ENCODE results near the gene GNS.

The GNS gene

DNA sequence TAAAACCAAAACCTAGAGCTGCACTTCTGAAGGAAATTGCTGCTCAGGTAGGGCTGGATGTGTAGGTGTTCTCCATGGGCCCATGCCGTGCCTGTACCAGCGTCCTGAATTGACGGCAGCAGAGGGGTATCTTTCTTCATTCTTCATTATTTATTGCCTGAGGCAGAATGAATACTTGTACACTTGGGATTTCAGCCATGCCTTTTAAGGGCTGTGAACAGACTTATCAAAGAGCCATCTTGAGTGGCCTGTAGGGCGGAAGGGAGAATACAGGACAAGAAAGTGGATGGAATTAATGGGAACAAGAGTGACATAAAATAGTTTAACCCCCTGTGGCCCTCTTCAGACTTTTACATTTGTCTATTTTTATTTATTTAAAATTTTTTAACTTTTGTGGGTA is 87.5 kb downstream of the GNS start:
- DNase-seq = peak; percentile 73

DNA sequence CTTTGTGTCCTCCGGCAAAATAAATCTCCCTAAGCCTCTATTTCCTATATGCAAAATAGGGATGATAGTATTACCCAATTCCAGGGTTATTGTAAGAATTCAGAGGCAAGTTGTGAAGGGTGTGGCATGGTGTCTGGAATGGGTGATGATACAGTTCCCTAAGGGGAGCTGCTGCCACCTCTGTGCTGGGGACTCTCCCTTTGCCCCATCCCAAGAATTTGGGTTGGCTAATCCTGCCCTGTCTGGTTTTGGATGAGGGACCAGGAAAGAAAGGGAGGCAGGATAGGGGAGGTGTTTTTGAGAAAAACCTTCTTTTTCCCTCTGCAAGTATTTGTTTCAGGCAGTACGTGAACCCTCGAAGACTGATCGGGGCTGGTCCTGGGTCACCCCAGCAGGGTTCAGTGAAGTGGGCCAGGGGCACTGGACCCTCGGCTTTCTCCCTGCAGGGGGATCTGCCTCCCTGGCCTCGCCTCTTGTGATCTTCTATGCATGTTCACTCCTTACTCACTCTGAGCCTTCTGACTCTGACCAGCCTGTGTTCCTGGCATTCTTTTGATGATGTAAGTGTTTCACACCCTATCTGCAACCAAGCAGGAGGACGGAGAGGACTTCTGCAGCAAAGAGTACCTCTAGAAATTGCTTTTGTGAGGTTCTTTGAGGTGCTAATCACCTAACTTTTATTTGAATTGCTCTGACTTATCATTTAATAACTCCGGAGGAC is 88.1 kb downstream of the GNS start:
- peak; percentile 52 for DNase-seq

DNA sequence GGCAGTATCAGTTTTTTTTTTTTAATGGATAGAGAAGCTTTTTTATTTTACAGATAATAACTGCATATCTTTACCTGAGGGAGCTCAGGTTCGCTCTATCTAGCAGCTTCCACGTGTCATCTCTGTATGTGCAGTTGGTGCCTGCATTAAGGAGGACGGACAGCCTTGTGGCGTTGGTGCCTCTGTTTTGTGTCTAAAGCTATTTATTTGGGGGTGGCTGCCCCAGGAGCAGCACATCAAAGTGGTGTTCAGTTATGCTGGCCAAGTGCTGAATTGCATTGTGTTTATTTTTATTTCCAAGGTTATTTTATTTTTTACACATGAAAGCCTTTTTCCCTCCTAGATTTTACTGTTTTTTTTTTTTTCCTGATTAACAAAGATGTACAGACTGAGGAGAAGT is 89.2 kb downstream of the GNS start:
- DNase-seq = peak; percentile 67

DNA sequence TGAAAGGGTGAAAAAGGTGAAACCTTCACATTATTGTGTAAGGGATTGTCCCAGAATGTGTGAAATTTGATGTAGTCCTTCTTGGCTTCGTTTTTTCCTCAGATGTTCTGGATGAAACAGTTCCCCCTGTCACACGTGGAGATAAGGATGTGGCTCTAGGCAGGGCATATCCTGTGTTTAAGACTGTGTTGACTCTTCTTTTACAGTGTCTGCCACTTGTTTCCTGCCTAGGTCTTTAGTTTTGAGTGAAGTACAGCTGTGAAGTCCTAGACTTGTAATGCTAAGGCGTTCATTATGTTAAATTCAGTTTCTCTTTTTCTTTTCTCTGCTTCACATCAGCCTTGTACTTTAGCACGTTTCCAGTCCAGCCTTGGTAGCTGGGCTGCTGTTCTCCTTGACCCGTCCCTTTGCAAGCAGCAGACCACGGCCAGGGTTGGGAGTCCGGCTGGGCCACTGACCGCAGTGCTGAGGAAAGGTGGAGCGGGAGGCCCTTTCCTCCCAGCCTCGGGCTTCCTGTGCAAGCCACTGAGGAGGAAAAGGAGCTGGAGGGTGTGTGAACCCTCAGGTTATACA is 89.8 kb downstream of the GNS start:
- peak; percentile 81 for DNase-seq

DNA sequence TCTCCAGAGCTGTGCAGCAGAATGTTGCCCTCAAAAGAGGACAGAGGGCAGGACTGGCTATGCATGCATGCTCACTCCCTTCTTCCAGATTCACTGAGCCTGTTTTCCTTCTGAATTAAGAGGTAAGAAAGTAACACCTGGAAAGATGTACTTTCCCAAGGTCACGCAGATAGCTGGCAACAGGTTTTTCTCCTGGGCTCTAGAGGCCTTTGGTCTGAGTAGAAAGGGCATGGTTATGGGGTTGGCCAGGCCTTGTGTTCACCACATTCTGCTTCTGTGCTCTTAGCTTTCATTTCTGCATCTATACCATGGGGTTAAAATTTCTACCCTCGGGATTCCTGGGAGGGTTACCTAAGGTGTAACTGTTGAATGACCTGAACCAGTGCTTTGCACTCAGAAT is 91.4 kb downstream of the GNS start:
- peak; percentile 51 for DNase-seq

DNA sequence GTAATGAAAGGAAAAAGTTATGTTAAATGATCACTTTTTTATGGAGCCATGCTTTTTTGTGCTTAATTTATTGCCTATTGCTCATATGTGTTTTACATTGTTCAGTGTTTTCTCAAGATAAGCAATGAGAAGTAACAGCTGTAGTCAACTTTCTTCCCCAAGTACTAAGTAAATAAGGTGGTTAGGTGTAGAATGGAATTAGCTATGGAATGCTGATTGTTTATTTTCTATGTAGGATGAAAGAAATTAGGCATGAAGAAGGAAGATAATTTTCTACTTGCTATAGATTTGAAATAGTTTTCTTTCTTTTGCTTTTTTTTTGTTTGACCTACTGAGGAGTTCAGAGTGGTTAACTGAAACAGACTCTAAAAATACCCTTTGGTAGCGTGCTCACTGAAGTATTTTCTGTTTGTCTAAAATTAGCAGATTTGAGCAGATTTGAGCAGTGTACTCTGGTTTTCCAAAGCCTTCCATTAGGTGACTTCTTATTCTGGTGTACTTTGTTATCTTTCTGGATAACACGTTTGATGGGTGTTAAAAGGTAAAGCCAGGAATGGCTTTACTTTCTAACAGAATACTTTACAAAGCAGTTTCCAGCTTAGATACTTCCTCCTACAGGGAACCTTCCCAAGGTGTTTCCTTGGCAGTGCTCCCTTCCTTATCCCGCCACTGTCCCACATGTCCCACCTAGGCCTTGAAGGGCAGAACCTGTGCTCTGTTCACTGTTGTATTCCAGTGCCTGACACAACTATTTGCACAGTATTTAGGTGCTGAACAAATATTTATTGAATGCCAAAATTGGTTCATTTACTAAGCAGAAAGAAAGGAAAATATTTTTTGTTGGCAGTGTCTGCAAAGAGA is 92.9 kb downstream of the GNS start:
- peak; percentile 53 for DNase-seq

DNA sequence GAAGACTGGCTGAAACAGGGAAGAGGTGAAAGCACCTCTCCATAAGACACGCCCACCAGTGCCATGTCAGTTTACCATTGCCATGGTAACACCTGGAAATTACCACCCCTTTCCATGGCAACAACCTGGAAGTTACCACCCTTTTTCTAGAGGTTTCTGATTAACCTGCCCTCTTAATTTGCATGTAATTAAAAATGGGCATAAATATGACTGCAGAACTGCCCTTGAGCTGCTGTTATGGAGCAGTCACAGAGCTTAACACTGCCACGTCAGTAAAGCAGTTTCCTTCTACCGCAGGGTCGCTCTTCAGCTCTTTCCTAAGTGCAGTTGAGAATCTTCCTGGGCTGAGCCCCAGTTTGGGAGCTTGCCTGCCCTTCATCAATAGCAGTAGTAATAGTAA is 93.7 kb downstream of the GNS start:
- DNase-seq = peak; percentile 73

All from NCI-H69 (cell line).